Endothelial cell of umbilical vein (primary cell): Measurements from ENCODE around the gene DCHS1. TPM values are rescaled to one million over a fixed set of nuclear protein-coding genes. Genes with fewer than 3 reads are reported as not detected.

Source experiments
- BruUV-seq: library from RNA; stranded (reverse); fragments of 400-500 nt; replicated peaks from 2 replicates; lab custom pipeline; 2021; lab: Mats Ljungman, UMichigan
- CTCF ChIA-PET: fragments of 300-600, 350-600 bp; sonication (Branson Sonifier 250); formaldehyde crosslinking; loops from one replicate; lab custom pipeline; 2021; ENCODE audit warnings: antibody characterized with exemption, inconsistent platforms; lab: Charles Lee
- POLR2A ChIA-PET: fragments of 300-600, 350-600 bp; sonication (Branson Sonifier 250); formaldehyde crosslinking; loops from one replicate; lab custom pipeline; 2021; ENCODE audit warnings: antibody characterized with exemption, inconsistent platforms; lab: Charles Lee
- DNase-seq: peaks from one replicate; pipeline ENCODE4 v3.0.0-alpha.2; 2011; ENCODE audit warnings: low read depth, low spot score
- FAIRE-seq: peaks from 2 replicates; lab custom pipeline; 2011; peaks lifted over from hg19 to GRCh38; lab: Jason Lieb, UNC
- H2AFZ ChIP-seq: 2 replicates; pipeline ENCODE4 v1.6.0; 2012; ENCODE audit warnings: low read depth, low read length, control low read depth, inconsistent platforms
- H3K27ac ChIP-seq: 2 replicates; pipeline ENCODE4 v1.5.1; 2011; ENCODE audit warnings: low read depth, mild to moderate bottlenecking, control low read depth, low read length, moderate library complexity; ENCODE audit not compliant: insufficient read depth
- H3K27me3 ChIP-seq, 2 experiments: 2 replicates each; pipeline versions ENCODE4 v1.6.0 to v1.6.1; 2011; ENCODE audit warnings: low read length in 2 of 2, mixed read lengths in 1 of 2; ENCODE audit not compliant: control insufficient read depth in 2 of 2, insufficient read depth in 2 of 2
- H3K36me3 ChIP-seq, 2 experiments: 2 replicates in 1 of 2; 3 replicates in 1 of 2; pipeline ENCODE4 v1.5.1; 2011; ENCODE audit warnings: low read length in 2 of 2, mild to moderate bottlenecking in 1 of 2, moderate library complexity in 1 of 2; ENCODE audit not compliant: control insufficient read depth in 2 of 2, insufficient read depth in 2 of 2; ENCODE audit errors: extremely low read depth in 1 of 2
- H3K4me1 ChIP-seq: 3 replicates; pipeline ENCODE4 v1.5.1; 2011; ENCODE audit warnings: mild to moderate bottlenecking, low read length; ENCODE audit not compliant: control insufficient read depth, insufficient read depth; ENCODE audit errors: extremely low read depth
- H3K4me2 ChIP-seq: 2 replicates; pipeline ENCODE4 v1.6.1; 2011; ENCODE audit warnings: low read length, control low read depth, mixed read lengths; ENCODE audit not compliant: insufficient read depth
- H3K4me3 ChIP-seq, 3 experiments: fragments of 200-600 bp in 1 of 3; sonication (generic), shearing (Covaris generic) in 1 of 3; replicated peaks in 1 of 3; 2 replicates each; pipeline ENCODE4 v1.5.1; 2011 to 2016; ENCODE audit warnings: control low read depth in 3 of 3, low read length in 3 of 3, mild to moderate bottlenecking in 2 of 3, inconsistent platforms in 1 of 3, low read depth in 1 of 3, moderate library complexity in 1 of 3; ENCODE audit not compliant: insufficient read depth in 1 of 3
- H3K79me2 ChIP-seq: 2 replicates; pipeline ENCODE4 v1.6.0; 2012; ENCODE audit warnings: low read length, inconsistent platforms; ENCODE audit not compliant: control insufficient read depth, insufficient read depth
- H3K9ac ChIP-seq: replicated peaks from 2 replicates; pipeline ENCODE3; 2011; ENCODE audit warnings: low read length, control low read depth; ENCODE audit not compliant: insufficient read depth; ENCODE audit errors: extremely low read depth
- H3K9me1 ChIP-seq: replicated peaks from 3 replicates; pipeline ENCODE4 v1.6.0; 2011; ENCODE audit warnings: mild to moderate bottlenecking, low read length; ENCODE audit not compliant: control insufficient read depth, insufficient read depth; ENCODE audit errors: extremely low read depth
- H3K9me3 ChIP-seq: replicated peaks from 2 replicates; pipeline ENCODE4 v1.5.1; 2012; ENCODE audit warnings: low read length, inconsistent platforms; ENCODE audit not compliant: control insufficient read depth, insufficient read depth
- H4K20me1 ChIP-seq: replicated peaks from 2 replicates; pipeline ENCODE3; 2011; ENCODE audit warnings: mild to moderate bottlenecking, low read length; ENCODE audit not compliant: control insufficient read depth, insufficient read depth; ENCODE audit errors: extremely low read depth
- CTCF ChIP-seq, 2 donors: IDR thresholded peaks; 1 replicate in 1 of 2; 2 replicates in 1 of 2; pipeline ENCODE4 v1.5.1; 2011; ENCODE audit warnings: low read length in 2 of 2, mild to moderate bottlenecking in 2 of 2, moderate library complexity in 2 of 2, control low read depth in 1 of 2, inconsistent platforms in 1 of 2, low read depth in 1 of 2; ENCODE audit not compliant: insufficient read depth in 1 of 2; ENCODE audit errors: extremely low read depth in 1 of 2
- GATA2 ChIP-seq: IDR thresholded peaks from 2 replicates; pipeline ENCODE4 v1.7.0; 2011; ENCODE audit warnings: low read depth, mild to moderate bottlenecking, moderate library complexity, mixed read lengths, low read length; ENCODE audit not compliant: insufficient read length, insufficient read depth
- dilution Hi-C: fragments of 300-500 bp; cut with MboI; formaldehyde crosslinking; loops from one replicate; pipeline ENCODE4 v1.15.0; 2019; ENCODE audit warnings: low sequenced_read_pairs; ENCODE audit not compliant: extremely low pct_ligation_motif_present
- intact Hi-C: fragments of 100-400 bp; cut with micrococcal nuclease; formaldehyde crosslinking; loops from one replicate; pipeline ENCODE4 v1.10.0; 2022
- polyA plus RNA-seq, 4 experiments: library from polyadenylated mRNA; depleted of rRNA in 3 of 4; stranded (reverse) in 3 of 4; unstranded in 1 of 4; fragments of >200 nt; gene quantifications; 2 replicates each; pipeline versions ENCODE4 v1.2.1 to v1.2.3, GENCODE V29; 2011 to 2012; ENCODE audit warnings: missing spikeins in 1 of 4
- total RNA-seq: library from RNA; stranded (reverse); gene quantifications from 2 replicates; pipeline ENCODE4 v1.2.3, GENCODE V29; 2021

DCHS1 gene
- total and polyA plus RNA-seq, 2 donors (not counting 3 experiments of a cell fraction or from before 2014, with no cell fraction given): 56.2 to 73.0 TPM

- Histone ChIP-seq H2AFZ (peak overlapping the region; percentile 83), H3K9ac (peak overlapping the region; percentile 79), H3K9me3 (no peaks in the 10 kb centered on the region), H3K27me3 (no peaks in the 10 kb centered on the region), H3K9me1 (no peaks in the 10 kb centered on the region), H3K4me2 (peak overlapping the region; percentile 91), H3K4me3 (peak overlapping the region; percentile 62 to 97 (median 90)), H3K27ac (peak overlapping the region; percentile 83), H4K20me1 (peaks cover 3% of the 10 kb centered on the region), H3K36me3 (peaks cover 31 to 33% of the 10 kb centered on the region in 2 experiments), H3K79me2 (peaks cover 86% of the 10 kb centered on the region), H3K4me1 (peaks cover 50% of the 10 kb centered on the region)
- TSS peak; percentile 58 for BruUV-seq
- ChIA-PET CTCF (interaction anchor here (0.6 to 7.7 kb wide), 19 partner anchors 9 to 225 kb away, joined by 3 to 122 read pairs (median 6); partner anchors contain the start of genes ARFIP2, DCHS1, MRPL17 and TAF10), POLR2A (interaction anchor here (0.8 to 1.4 kb wide), 2 partner anchors 14 to 31 kb away, joined by 3 to 6 read pairs; partner anchors contain the start of gene TPP1)
- intact Hi-C loops (loop anchor here (1.0 to 2.0 kb wide), 5 partner anchors 14 to 281 kb away; no protein-coding TSS in a partner anchor), dilution Hi-C loops (no loop called here)
- TF ChIP-seq GATA2: no peak
- peak in 1 of 2 donors; percentile 23 for TF ChIP-seq CTCF (IDR thresholded peaks at IDR 0.05; ENCODE audit: extremely low read depth in 1 of 2, insufficient read depth in 1 of 2, low read depth in 1 of 2, low read length in 2 of 2)
- peak; percentile 79 for DNase-seq
- peak; percentile 79 for FAIRE-seq
Observed at GRCh38 chr11:6604081-6604626, 51.5 kb downstream of the DCHS1 start.
